Measurements from ENCODE around the gene PPP4R4. TPM values are rescaled to one million over a fixed set of nuclear protein-coding genes. Genes with fewer than 3 reads are reported as not detected.

The PPP4R4 gene
- total and polyA plus RNA-seq, 2 experiments from 2014 or later = 3.0 to 11.1 TPM

DNA sequence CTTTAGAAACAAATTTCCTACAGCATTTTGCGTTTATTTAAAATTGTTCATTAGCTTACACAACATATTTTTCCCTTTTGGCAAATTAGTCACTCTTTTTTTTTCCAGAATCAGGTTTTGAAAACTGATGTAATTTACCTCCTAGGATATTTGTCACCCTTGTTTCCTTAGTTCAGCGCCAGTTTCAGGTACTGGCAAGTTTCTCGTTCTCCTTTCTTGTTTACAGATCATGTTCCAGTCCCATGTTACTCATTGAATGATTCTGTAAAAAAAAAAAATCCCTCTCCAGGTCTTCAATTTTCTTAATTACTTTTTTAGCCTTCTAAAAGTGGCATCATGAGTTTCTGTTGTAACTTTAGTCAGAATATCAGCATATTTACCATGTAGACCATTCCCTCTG lies 2.7 kb downstream of the PPP4R4 start (continued):
- TF ChIP-seq, protein P1, sequence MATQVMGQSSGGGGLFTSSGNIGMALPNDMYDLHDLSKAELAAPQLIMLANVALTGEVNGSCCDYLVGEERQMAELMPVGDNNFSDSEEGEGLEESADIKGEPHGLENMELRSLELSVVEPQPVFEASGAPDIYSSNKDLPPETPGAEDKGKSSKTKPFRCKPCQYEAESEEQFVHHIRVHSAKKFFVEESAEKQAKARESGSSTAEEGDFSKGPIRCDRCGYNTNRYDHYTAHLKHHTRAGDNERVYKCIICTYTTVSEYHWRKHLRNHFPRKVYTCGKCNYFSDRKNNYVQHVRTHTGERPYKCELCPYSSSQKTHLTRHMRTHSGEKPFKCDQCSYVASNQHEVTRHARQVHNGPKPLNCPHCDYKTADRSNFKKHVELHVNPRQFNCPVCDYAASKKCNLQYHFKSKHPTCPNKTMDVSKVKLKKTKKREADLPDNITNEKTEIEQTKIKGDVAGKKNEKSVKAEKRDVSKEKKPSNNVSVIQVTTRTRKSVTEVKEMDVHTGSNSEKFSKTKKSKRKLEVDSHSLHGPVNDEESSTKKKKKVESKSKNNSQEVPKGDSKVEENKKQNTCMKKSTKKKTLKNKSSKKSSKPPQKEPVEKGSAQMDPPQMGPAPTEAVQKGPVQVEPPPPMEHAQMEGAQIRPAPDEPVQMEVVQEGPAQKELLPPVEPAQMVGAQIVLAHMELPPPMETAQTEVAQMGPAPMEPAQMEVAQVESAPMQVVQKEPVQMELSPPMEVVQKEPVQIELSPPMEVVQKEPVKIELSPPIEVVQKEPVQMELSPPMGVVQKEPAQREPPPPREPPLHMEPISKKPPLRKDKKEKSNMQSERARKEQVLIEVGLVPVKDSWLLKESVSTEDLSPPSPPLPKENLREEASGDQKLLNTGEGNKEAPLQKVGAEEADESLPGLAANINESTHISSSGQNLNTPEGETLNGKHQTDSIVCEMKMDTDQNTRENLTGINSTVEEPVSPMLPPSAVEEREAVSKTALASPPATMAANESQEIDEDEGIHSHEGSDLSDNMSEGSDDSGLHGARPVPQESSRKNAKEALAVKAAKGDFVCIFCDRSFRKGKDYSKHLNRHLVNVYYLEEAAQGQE (IDR thresholded peaks at IDR 0.05; ENCODE audit: unreplicated experiment) = no peak
- no peak for TF ChIP-seq CREB1 (CRISPR knock-in tag; IDR thresholded peaks at IDR 0.05; ENCODE audit: low read depth)
- no peak for TF ChIP-seq EZH2 (IDR thresholded peaks at IDR 0.05; ENCODE audit: low read depth, unreplicated experiment)
- TF ChIP-seq NANOG (IDR thresholded peaks at IDR 0.05; ENCODE audit: borderline replicate concordance) = no peak
- TF ChIP-seq POLR2AphosphoS5 (IDR thresholded peaks at IDR 0.05; ENCODE audit: low read depth) = no peak
- TF ChIP-seq, protein P2, sequence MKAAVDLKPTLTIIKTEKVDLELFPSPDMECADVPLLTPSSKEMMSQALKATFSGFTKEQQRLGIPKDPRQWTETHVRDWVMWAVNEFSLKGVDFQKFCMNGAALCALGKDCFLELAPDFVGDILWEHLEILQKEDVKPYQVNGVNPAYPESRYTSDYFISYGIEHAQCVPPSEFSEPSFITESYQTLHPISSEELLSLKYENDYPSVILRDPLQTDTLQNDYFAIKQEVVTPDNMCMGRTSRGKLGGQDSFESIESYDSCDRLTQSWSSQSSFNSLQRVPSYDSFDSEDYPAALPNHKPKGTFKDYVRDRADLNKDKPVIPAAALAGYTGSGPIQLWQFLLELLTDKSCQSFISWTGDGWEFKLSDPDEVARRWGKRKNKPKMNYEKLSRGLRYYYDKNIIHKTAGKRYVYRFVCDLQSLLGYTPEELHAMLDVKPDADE (IDR thresholded peaks at IDR 0.05) = no peak
- TF ChIP-seq STAT1 (IDR thresholded peaks at IDR 0.05; ENCODE audit: unreplicated experiment) = no peak
- TF ChIP-seq, protein P3, sequence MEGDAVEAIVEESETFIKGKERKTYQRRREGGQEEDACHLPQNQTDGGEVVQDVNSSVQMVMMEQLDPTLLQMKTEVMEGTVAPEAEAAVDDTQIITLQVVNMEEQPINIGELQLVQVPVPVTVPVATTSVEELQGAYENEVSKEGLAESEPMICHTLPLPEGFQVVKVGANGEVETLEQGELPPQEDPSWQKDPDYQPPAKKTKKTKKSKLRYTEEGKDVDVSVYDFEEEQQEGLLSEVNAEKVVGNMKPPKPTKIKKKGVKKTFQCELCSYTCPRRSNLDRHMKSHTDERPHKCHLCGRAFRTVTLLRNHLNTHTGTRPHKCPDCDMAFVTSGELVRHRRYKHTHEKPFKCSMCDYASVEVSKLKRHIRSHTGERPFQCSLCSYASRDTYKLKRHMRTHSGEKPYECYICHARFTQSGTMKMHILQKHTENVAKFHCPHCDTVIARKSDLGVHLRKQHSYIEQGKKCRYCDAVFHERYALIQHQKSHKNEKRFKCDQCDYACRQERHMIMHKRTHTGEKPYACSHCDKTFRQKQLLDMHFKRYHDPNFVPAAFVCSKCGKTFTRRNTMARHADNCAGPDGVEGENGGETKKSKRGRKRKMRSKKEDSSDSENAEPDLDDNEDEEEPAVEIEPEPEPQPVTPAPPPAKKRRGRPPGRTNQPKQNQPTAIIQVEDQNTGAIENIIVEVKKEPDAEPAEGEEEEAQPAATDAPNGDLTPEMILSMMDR (conservative IDR thresholded peaks at IDR 0.05; ENCODE audit: low read depth in 2 of 2) = no peak
- TF ChIP-seq ZNF114 (CRISPR knock-in tag; IDR thresholded peaks at IDR 0.05) = no peak

DNA sequence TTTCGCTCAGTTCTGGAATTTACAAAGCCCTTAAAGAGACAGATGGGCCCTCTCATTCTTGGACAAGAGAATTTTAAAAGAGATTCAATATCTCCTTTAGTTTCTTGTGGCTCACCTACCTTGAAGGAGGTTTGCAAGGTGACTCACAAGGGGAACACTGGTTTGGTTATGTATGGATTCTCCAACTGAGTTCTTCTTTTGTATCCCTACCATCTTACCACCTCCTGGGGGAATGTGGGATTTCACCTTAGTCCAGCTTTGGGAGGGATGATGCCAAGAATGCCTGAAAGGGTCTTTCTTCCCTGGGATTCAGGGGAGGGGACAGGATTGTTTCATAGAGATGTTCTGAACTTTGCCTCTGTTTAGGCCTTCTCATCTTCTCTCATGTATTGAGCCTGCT lies 3.7 kb downstream of the PPP4R4 start:
- H3K27ac ChIP-seq (ENCODE audit: low read depth) = no peak overlapping the region
- Mint-ChIP-seq H3K36me3 (ENCODE audit: low read depth) (peaks cover 3% of the 10 kb centered on the region; the same call in 1 of the 3 replicates), H3K27ac (no peak overlapping the region), H3K4me3 (peak overlapping the region; percentile 30), H3K9me3 (no peaks in the 10 kb centered on the region; the same call in 2 of the 3 replicates), H3K27me3 (ENCODE audit: insufficient read depth, low read depth, poor library complexity) (peaks cover 9% of the 10 kb centered on the region), H3K4me1 (peaks cover 37% of the 10 kb centered on the region)
- ATAC-seq = no peak
- TF ChIP-seq, protein P2 (IDR thresholded peaks at IDR 0.05) = no peak
- H3K4me3 ChIP-seq = no peak overlapping the region
- H3K4me1 ChIP-seq (ENCODE audit: insufficient read depth) = peaks cover 15% of the 10 kb centered on the region
- no peaks in the 10 kb centered on the region for H3K9me2 ChIP-seq (ENCODE audit: insufficient read depth)
- no peaks in the 10 kb centered on the region for H3K36me3 ChIP-seq (ENCODE audit: insufficient read depth)
- no peak overlapping the region for H2AFZ ChIP-seq
- H4K20me1 ChIP-seq (replicated peaks; ENCODE audit: insufficient read depth) = no peaks in the 10 kb centered on the region
- peaks cover 22% of the 10 kb centered on the region for H3K27me3 ChIP-seq (ENCODE audit: insufficient read depth)
- H3F3A ChIP-seq (replicated peaks; ENCODE audit: low read depth) = peaks cover 4% of the 10 kb centered on the region; the same call in 1 of the 2 replicates
- H3K79me2 ChIP-seq (replicated peaks; ENCODE audit: insufficient read depth) = peaks cover 12% of the 10 kb centered on the region; the same call in 1 of the 2 replicates
- peak overlapping the region; percentile 3; the same call in 1 of the 2 replicates for H3K4me2 ChIP-seq
- peak; percentile 49 for DNase-seq (ENCODE audit: low spot score)

All from GM23338 (cell line).